HepG2 (cell line): ENCODE data around the gene KRTAP10-2. TPM values are rescaled to one million over a fixed set of nuclear protein-coding genes. Genes with fewer than 3 reads are reported as not detected.
A peak's percentile ranks its signal among the peaks of the same experiment; 100 is the strongest.

Source experiments
- AGO1 ChIP-seq: fragments of 200-400 bp; formaldehyde crosslinking; IDR thresholded peaks from 2 replicates; pipeline ENCODE4 v1.6.1; 2017; ENCODE audit warnings: mild to moderate bottlenecking, low read depth, low read length, moderate library complexity; ENCODE audit not compliant: poor library complexity, severe bottlenecking
- MYC ChIP-seq: sonication (generic); formaldehyde crosslinking; IDR thresholded peaks from 2 replicates; pipeline ENCODE4 v1.9.0; 2021; ENCODE audit warnings: missing genetic modification reagents, borderline replicate concordance
- NCOA5 ChIP-seq: sonication (generic); formaldehyde crosslinking; IDR thresholded peaks from 2 replicates; pipeline ENCODE4 v1.4.0; 2020; ENCODE audit warnings: missing genetic modification reagents
- PRDM10 ChIP-seq: sonication (generic); formaldehyde crosslinking; IDR thresholded peaks from 2 replicates; pipeline ENCODE4 v1.4.0; 2020; ENCODE audit warnings: low read depth, missing genetic modification reagents
- RXRA ChIP-seq: sonication (generic); formaldehyde crosslinking; IDR thresholded peaks from 2 replicates; pipeline ENCODE4 v1.5.1; 2020; ENCODE audit warnings: missing genetic modification reagents
- SRSF4 ChIP-seq: fragments of 200-400 bp; formaldehyde crosslinking; IDR thresholded peaks from one replicate; pipeline ENCODE4 v1.6.1; 2018; ENCODE audit warnings: mild to moderate bottlenecking, low read depth, low read length, moderate library complexity; ENCODE audit not compliant: poor library complexity, severe bottlenecking
- UBTF ChIP-seq: sonication (generic); formaldehyde crosslinking; IDR thresholded peaks from 2 replicates; pipeline ENCODE4 v1.4.0; 2020; ENCODE audit warnings: mild to moderate bottlenecking, missing genetic modification reagents
- ZBTB8A ChIP-seq: sonication (generic); formaldehyde crosslinking; IDR thresholded peaks from 2 replicates; pipeline ENCODE4 v1.4.0; 2020; ENCODE audit warnings: mild to moderate bottlenecking, low read depth, missing genetic modification reagents, borderline replicate concordance
- ZFP37 ChIP-seq: sonication (generic); formaldehyde crosslinking; IDR thresholded peaks from 2 replicates; pipeline ENCODE4 v1.4.0; 2020; ENCODE audit warnings: missing genetic modification reagents, borderline replicate concordance
- ZNF12 ChIP-seq: sonication (generic); formaldehyde crosslinking; IDR thresholded peaks from 2 replicates; pipeline ENCODE4 v1.5.0; 2020; ENCODE audit warnings: missing genetic modification reagents
- ZNF160 ChIP-seq: sonication (generic); formaldehyde crosslinking; IDR thresholded peaks from 2 replicates; pipeline ENCODE4 v1.8.0; 2022; ENCODE audit warnings: mild to moderate bottlenecking, inconsistent platforms, missing genetic modification reagents
- ZNF296 ChIP-seq: sonication (generic); formaldehyde crosslinking; conservative IDR thresholded peaks from 2 replicates; pipeline ENCODE4 v1.5.0; 2020; ENCODE audit warnings: mild to moderate bottlenecking, missing genetic modification reagents
- ZNF350 ChIP-seq: sonication (generic); formaldehyde crosslinking; IDR thresholded peaks from 2 replicates; pipeline ENCODE4 v1.4.0; 2020; ENCODE audit warnings: mild to moderate bottlenecking, low read depth, missing genetic modification reagents, borderline replicate concordance
- ZNF362 ChIP-seq: sonication (generic); formaldehyde crosslinking; IDR thresholded peaks from 2 replicates; pipeline ENCODE4 v1.4.0; 2020; ENCODE audit warnings: missing genetic modification reagents, mild to moderate bottlenecking, borderline replicate concordance
- ZNF441 ChIP-seq: sonication (generic); formaldehyde crosslinking; IDR thresholded peaks from 2 replicates; pipeline ENCODE4 v1.7.0; 2021; ENCODE audit warnings: missing genetic modification reagents, borderline replicate concordance
- ZNF597 ChIP-seq: sonication (generic); formaldehyde crosslinking; IDR thresholded peaks from 2 replicates; pipeline ENCODE4 v1.5.0; 2020; ENCODE audit warnings: missing genetic modification reagents
- ZNF788 ChIP-seq: sonication (generic); formaldehyde crosslinking; IDR thresholded peaks from 2 replicates; pipeline ENCODE4 v1.5.0; 2020; ENCODE audit warnings: mild to moderate bottlenecking, missing genetic modification reagents, borderline replicate concordance
- ZNF790 ChIP-seq: sonication (generic); formaldehyde crosslinking; IDR thresholded peaks from 2 replicates; pipeline ENCODE4 v1.8.0; 2022; ENCODE audit warnings: missing genetic modification reagents, mild to moderate bottlenecking, borderline replicate concordance
- polyA plus RNA-seq, 8 experiments: library from polyadenylated mRNA; depleted of rRNA in 3 of 8; stranded (reverse) in 7 of 8; unstranded in 1 of 8; fragments of >200 nt; fragmentation: Illumina TruSeq in 4 of 8; extraction: Trizol in 4 of 8; gene quantifications; 2 replicates each; pipeline versions ENCODE4 v1.2.1 to v1.2.3, GENCODE V29; 2011 to 2016; ENCODE audit warnings: low read depth in 4 of 8, missing spikeins in 1 of 8, mixed read lengths in 1 of 8; ENCODE audit not compliant: insufficient read depth in 1 of 8
- total RNA-seq, 5 experiments: library from RNA; depleted of rRNA; stranded (reverse); fragments of >200 nt; fragmentation: Illumina TruSeq; extraction: Trizol; gene quantifications; 2 replicates each; pipeline ENCODE4 v1.2.3, GENCODE V29; 2016; ENCODE audit warnings: low read depth in 1 of 5

KRTAP10-2 gene
- total and polyA plus RNA-seq, 2 of the 13 experiments (the other 11 are each of a cell fraction or from before 2014, with no cell fraction given) = not detected

- no peak for TF ChIP-seq NCOA5 (CRISPR knock-in tag)
- peak; percentile 95 for TF ChIP-seq MYC (CRISPR knock-in tag)
- no peak for TF ChIP-seq ZNF597 (CRISPR knock-in tag)
- TF ChIP-seq ZNF160 (CRISPR knock-in tag) = no peak
- TF ChIP-seq ZNF350 = peak; percentile 54; the same call in 1 of the 2 replicates
- TF ChIP-seq SRSF4 = no peak
- peak; percentile 92 for TF ChIP-seq UBTF
- TF ChIP-seq ZBTB8A = no peak
- TF ChIP-seq ZNF788 (CRISPR knock-in tag) = peak; percentile 90
- TF ChIP-seq ZNF296 (CRISPR knock-in tag) = peak; percentile 70; the same call in 1 of the 2 replicates
- no peak; the same call in 1 of the 2 replicates for TF ChIP-seq ZFP37 (CRISPR knock-in tag)
- TF ChIP-seq ZNF12 (CRISPR knock-in tag) = no peak
- TF ChIP-seq ZNF790 (CRISPR knock-in tag) = no peak
- TF ChIP-seq RXRA = peak; percentile 79; the same call in 1 of the 2 replicates
- peak; percentile 50; the same call in 1 of the 2 replicates for TF ChIP-seq ZNF362 (CRISPR knock-in tag)
- no peak; the same call in 1 of the 2 replicates for TF ChIP-seq PRDM10
- TF ChIP-seq AGO1 = no peak
- TF ChIP-seq ZNF441 (CRISPR knock-in tag) = 0 out of 2 replicates have a peak, but pooled peaks have one; percentile 40
Measured at GRCh38 chr21:44593598-44594405, 42.5 kb upstream of the KRTAP10-2 start (continued).
